Hepatocyte (in vitro differentiated cells): ENCODE data around the gene SATB2.

Source experiments
- CTCF ChIP-seq: fragments of 200-600 bp; sonication (generic); IDR thresholded peaks from 2 replicates; pipeline ENCODE4 v1.5.1; 2016; ENCODE audit warnings: antibody characterized with exemption, mild to moderate bottlenecking; ENCODE audit not compliant: poor library complexity
- EZH2phosphoT487 ChIP-seq: fragments of 200-600 bp; sonication (generic); IDR thresholded peaks from one replicate; pipeline ENCODE4 v1.6.1; 2018; ENCODE audit warnings: antibody characterized with exemption, mild to moderate bottlenecking, low read depth, moderate library complexity; ENCODE audit not compliant: unreplicated experiment, severe bottlenecking

- TF ChIP-seq CTCF (no peak), EZH2phosphoT487 (no peak)
Observed at GRCh38 chr2:199433204-199433832, 24.4 kb downstream of the SATB2 start.
